ENCODE measurements around the gene ABRAXAS1. TPM values are rescaled to one million over a fixed set of nuclear protein-coding genes. Genes with fewer than 3 reads are reported as not detected.
A peak's percentile ranks its signal among the peaks of the same experiment; 100 is the strongest.

ABRAXAS1 gene
- total and polyA plus RNA-seq, 2 of the 13 experiments (the other 11 are each of a cell fraction or from before 2014, with no cell fraction given), result 14.1 to 14.7 TPM

- TF ChIP-seq, protein P1, sequence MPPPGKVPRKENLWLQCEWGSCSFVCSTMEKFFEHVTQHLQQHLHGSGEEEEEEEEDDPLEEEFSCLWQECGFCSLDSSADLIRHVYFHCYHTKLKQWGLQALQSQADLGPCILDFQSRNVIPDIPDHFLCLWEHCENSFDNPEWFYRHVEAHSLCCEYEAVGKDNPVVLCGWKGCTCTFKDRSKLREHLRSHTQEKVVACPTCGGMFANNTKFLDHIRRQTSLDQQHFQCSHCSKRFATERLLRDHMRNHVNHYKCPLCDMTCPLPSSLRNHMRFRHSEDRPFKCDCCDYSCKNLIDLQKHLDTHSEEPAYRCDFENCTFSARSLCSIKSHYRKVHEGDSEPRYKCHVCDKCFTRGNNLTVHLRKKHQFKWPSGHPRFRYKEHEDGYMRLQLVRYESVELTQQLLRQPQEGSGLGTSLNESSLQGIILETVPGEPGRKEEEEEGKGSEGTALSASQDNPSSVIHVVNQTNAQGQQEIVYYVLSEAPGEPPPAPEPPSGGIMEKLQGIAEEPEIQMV (CRISPR knock-in tag; IDR thresholded peaks at IDR 0.05; ENCODE audit: low read depth), result 0 out of 2 replicates have a peak, but pooled peaks have one; percentile 13
- TF ChIP-seq, protein P2, sequence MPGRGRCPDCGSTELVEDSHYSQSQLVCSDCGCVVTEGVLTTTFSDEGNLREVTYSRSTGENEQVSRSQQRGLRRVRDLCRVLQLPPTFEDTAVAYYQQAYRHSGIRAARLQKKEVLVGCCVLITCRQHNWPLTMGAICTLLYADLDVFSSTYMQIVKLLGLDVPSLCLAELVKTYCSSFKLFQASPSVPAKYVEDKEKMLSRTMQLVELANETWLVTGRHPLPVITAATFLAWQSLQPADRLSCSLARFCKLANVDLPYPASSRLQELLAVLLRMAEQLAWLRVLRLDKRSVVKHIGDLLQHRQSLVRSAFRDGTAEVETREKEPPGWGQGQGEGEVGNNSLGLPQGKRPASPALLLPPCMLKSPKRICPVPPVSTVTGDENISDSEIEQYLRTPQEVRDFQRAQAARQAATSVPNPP (CRISPR knock-in tag; IDR thresholded peaks at IDR 0.05), result peak; percentile 92; the same call in 1 of the 2 replicates
- TF ChIP-seq ZMAT5 (CRISPR knock-in tag; IDR thresholded peaks at IDR 0.05; ENCODE audit: borderline replicate concordance, low read depth) (no peak), ZNF549 (CRISPR knock-in tag; IDR thresholded peaks at IDR 0.05) (no peak), FOXK2 (IDR thresholded peaks at IDR 0.05) (peak; percentile 39; the same call in 1 of the 2 replicates), PTBP1 (IDR thresholded peaks at IDR 0.05; ENCODE audit: low read depth, low read length, poor library complexity, severe bottlenecking) (no peak), ZNF792 (CRISPR knock-in tag; IDR thresholded peaks at IDR 0.05) (peak; percentile 88), ZNF709 (CRISPR knock-in tag; IDR thresholded peaks at IDR 0.05) (peak; percentile 95), ZSCAN21 (CRISPR knock-in tag; IDR thresholded peaks at IDR 0.05; ENCODE audit: borderline replicate concordance) (peak; percentile 68), SAFB2 (CRISPR knock-in tag; IDR thresholded peaks at IDR 0.05; ENCODE audit: borderline replicate concordance, low read depth) (peak; percentile 84; the same call in 1 of the 2 replicates), CBFB (CRISPR knock-in tag; IDR thresholded peaks at IDR 0.05) (peak; percentile 92; the same call in 1 of the 2 replicates), DPF2 (CRISPR knock-in tag; IDR thresholded peaks at IDR 0.05; ENCODE audit: borderline replicate concordance, low read depth) (no peak), HDAC1 (CRISPR knock-in tag; IDR thresholded peaks at IDR 0.05) (peak; percentile 92), ERF (CRISPR knock-in tag; IDR thresholded peaks at IDR 0.05) (peak; percentile 91; the same call in 1 of the 2 replicates), ZNF17 (CRISPR knock-in tag; IDR thresholded peaks at IDR 0.05) (no peak), KAT7 (CRISPR knock-in tag; IDR thresholded peaks at IDR 0.05; ENCODE audit: borderline replicate concordance) (peak; percentile 93; the same call in 1 of the 2 replicates), HDAC6 (IDR thresholded peaks at IDR 0.05; ENCODE audit: low read depth, low read length) (no peak), RORA (CRISPR knock-in tag; IDR thresholded peaks at IDR 0.05) (no peak), MBD4 (IDR thresholded peaks at IDR 0.05; ENCODE audit: borderline replicate concordance, low read length) (no peak), HNRNPH1 (optimal IDR thresholded peaks at IDR 0.05; ENCODE audit: low read depth, low read length) (no peak)
- TF ChIP-seq, protein P3, sequence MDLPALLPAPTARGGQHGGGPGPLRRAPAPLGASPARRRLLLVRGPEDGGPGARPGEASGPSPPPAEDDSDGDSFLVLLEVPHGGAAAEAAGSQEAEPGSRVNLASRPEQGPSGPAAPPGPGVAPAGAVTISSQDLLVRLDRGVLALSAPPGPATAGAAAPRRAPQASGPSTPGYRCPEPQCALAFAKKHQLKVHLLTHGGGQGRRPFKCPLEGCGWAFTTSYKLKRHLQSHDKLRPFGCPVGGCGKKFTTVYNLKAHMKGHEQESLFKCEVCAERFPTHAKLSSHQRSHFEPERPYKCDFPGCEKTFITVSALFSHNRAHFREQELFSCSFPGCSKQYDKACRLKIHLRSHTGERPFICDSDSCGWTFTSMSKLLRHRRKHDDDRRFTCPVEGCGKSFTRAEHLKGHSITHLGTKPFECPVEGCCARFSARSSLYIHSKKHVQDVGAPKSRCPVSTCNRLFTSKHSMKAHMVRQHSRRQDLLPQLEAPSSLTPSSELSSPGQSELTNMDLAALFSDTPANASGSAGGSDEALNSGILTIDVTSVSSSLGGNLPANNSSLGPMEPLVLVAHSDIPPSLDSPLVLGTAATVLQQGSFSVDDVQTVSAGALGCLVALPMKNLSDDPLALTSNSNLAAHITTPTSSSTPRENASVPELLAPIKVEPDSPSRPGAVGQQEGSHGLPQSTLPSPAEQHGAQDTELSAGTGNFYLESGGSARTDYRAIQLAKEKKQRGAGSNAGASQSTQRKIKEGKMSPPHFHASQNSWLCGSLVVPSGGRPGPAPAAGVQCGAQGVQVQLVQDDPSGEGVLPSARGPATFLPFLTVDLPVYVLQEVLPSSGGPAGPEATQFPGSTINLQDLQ (CRISPR knock-in tag; IDR thresholded peaks at IDR 0.05), result peak; percentile 87; the same call in 1 of the 2 replicates
- TF ChIP-seq, protein P4, sequence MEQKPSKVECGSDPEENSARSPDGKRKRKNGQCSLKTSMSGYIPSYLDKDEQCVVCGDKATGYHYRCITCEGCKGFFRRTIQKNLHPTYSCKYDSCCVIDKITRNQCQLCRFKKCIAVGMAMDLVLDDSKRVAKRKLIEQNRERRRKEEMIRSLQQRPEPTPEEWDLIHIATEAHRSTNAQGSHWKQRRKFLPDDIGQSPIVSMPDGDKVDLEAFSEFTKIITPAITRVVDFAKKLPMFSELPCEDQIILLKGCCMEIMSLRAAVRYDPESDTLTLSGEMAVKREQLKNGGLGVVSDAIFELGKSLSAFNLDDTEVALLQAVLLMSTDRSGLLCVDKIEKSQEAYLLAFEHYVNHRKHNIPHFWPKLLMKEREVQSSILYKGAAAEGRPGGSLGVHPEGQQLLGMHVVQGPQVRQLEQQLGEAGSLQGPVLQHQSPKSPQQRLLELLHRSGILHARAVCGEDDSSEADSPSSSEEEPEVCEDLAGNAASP (CRISPR knock-in tag; IDR thresholded peaks at IDR 0.05; ENCODE audit: borderline replicate concordance), result peak; percentile 85
These were observed 29.4 kb downstream of the ABRAXAS1 start, which contains the start of the genes HELQ and MRPS18C (continued) for GRCh38 chr4:83455281-83456183.

Measured in HepG2 (cell line).